GM12873 (cell line): ENCODE measurements around the gene AQP9.

Source experiments
- TF ChIP-seq, protein P1 (sequence below): IDR thresholded peaks from 2 replicates; pipeline ENCODE4 v1.5.1; 2012; ENCODE audit warnings: low read depth, mild to moderate bottlenecking, moderate library complexity, low read length, control low read depth; ENCODE audit not compliant: insufficient read depth; ENCODE audit errors: missing control alignments

Gene AQP9

GRCh38 chr15:58232281-58233065 lies 94.3 kb downstream of the AQP9 start:
- TF ChIP-seq, protein P1, sequence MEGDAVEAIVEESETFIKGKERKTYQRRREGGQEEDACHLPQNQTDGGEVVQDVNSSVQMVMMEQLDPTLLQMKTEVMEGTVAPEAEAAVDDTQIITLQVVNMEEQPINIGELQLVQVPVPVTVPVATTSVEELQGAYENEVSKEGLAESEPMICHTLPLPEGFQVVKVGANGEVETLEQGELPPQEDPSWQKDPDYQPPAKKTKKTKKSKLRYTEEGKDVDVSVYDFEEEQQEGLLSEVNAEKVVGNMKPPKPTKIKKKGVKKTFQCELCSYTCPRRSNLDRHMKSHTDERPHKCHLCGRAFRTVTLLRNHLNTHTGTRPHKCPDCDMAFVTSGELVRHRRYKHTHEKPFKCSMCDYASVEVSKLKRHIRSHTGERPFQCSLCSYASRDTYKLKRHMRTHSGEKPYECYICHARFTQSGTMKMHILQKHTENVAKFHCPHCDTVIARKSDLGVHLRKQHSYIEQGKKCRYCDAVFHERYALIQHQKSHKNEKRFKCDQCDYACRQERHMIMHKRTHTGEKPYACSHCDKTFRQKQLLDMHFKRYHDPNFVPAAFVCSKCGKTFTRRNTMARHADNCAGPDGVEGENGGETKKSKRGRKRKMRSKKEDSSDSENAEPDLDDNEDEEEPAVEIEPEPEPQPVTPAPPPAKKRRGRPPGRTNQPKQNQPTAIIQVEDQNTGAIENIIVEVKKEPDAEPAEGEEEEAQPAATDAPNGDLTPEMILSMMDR = no peak

DNA sequence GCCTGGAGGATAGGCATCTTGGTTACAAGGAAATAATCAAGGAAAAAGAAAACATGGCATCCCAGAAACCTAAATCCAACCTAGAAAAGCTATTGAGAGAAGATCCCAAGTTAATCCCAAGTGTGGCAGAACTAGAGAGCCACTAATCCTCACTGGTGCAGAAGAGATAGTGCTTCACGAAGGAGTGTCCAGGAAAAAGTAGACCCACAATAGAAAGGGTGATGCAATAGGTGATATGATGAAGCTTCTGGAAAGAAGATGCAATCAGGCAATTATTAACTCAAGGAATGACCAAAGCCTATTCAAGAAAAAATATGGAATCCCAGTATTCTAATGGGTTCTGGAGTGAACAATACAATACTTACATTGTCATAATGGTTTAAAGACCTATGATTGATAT lies 95.2 kb downstream of the AQP9 start:
- TF ChIP-seq, protein P1 = no peak
